Neural progenitor cell (in vitro differentiated cells): Measurements from ENCODE around the gene TMEM178B. TPM values are rescaled to one million over a fixed set of nuclear protein-coding genes. Genes with fewer than 3 reads are reported as not detected.

ENCODE experiments used
- DNase-seq: peaks from one replicate; pipeline ENCODE4 v3.0.0-alpha.2; 2016; ENCODE audit warnings: low spot score
- H2AFZ ChIP-seq: fragments of 200-600 bp; sonication (generic); replicated peaks from 2 replicates; pipeline ENCODE4 v1.6.1; 2016; ENCODE audit warnings: antibody characterized with exemption
- H3F3A ChIP-seq: fragments of 200-600 bp; sonication (generic); 2 replicates; pipeline ENCODE4 v1.6.1; 2016; ENCODE audit warnings: antibody characterized with exemption, low read depth
- H3K27ac ChIP-seq: fragments of 200-600 bp; sonication (generic); 2 replicates; pipeline ENCODE4 v1.5.1; 2016; ENCODE audit warnings: mild to moderate bottlenecking
- H3K27me3 ChIP-seq: fragments of 200-600 bp; sonication (generic); 2 replicates; pipeline ENCODE4 v1.6.1; 2016; ENCODE audit warnings: mild to moderate bottlenecking, moderate library complexity
- H3K36me3 ChIP-seq: fragments of 200-600 bp; sonication (generic); 2 replicates; pipeline ENCODE4 v1.5.1; 2016
- H3K4me1 ChIP-seq: fragments of 200-600 bp; sonication (generic); 2 replicates; pipeline ENCODE4 v1.6.1; 2016; ENCODE audit warnings: mixed run types
- H3K4me2 ChIP-seq: fragments of 200-600 bp; sonication (generic); 2 replicates; pipeline ENCODE4 v1.6.1; 2016
- H3K4me3 ChIP-seq: fragments of 200-600 bp; sonication (generic); 2 replicates; pipeline ENCODE4 v1.5.1; 2016
- H3K79me2 ChIP-seq: fragments of 200-600 bp; sonication (generic); 2 replicates; pipeline ENCODE4 v1.6.1; 2016; ENCODE audit warnings: low read depth
- H3K9ac ChIP-seq: fragments of 200-600 bp; sonication (generic); 2 replicates; pipeline ENCODE4 v1.6.1; 2016
- H3K9me3 ChIP-seq: fragments of 200-600 bp; sonication (generic); 2 replicates; pipeline ENCODE4 v1.5.1; 2016; ENCODE audit warnings: low read depth
- H4K20me1 ChIP-seq: fragments of 200-600 bp; sonication (generic); 2 replicates; pipeline ENCODE4 v1.6.1; 2016; ENCODE audit warnings: low read depth
- H3K27ac Mint-ChIP-seq: 3 replicates; pipeline ENCODE4 v1.8.0; 2021; ENCODE audit warnings: mixed read lengths
- H3K27me3 Mint-ChIP-seq: 2 replicates; pipeline ENCODE4 v1.8.0; 2022; ENCODE audit warnings: low read depth, mild to moderate bottlenecking, inconsistent platforms, moderate library complexity, mixed read lengths; ENCODE audit not compliant: insufficient read depth
- H3K36me3 Mint-ChIP-seq: 3 replicates; pipeline ENCODE4 v1.8.0; 2021; ENCODE audit warnings: mixed read lengths
- H3K4me1 Mint-ChIP-seq: 3 replicates; pipeline ENCODE4 v1.8.0; 2021; ENCODE audit warnings: mixed read lengths
- H3K4me3 Mint-ChIP-seq: 3 replicates; pipeline ENCODE4 v1.8.0; 2021; ENCODE audit warnings: mild to moderate bottlenecking, moderate library complexity, mixed read lengths
- H3K9me3 Mint-ChIP-seq: 3 replicates; pipeline ENCODE4 v1.8.0; 2020; ENCODE audit warnings: mixed read lengths
- EZH2 ChIP-seq: fragments of 200-600 bp; sonication (generic); IDR thresholded peaks from 2 replicates; pipeline ENCODE4 v1.6.1; 2017; ENCODE audit warnings: antibody characterized with exemption, mild to moderate bottlenecking, moderate library complexity
- EZH2phosphoT487 ChIP-seq: fragments of 200-600 bp; sonication (generic); IDR thresholded peaks from 2 replicates; pipeline ENCODE4 v1.6.1; 2017; ENCODE audit warnings: antibody characterized with exemption
- total RNA-seq: library from RNA; depleted of rRNA; stranded (reverse); fragments of >200 nt; gene quantifications from 2 replicates; pipeline ENCODE4 v1.2.3, GENCODE V29; 2015; ENCODE audit warnings: low replicate concordance
- TF ChIP-seq, protein P1 (sequence below): fragments of 200-600 bp; sonication (generic); IDR thresholded peaks from 2 replicates; pipeline ENCODE4 v1.5.1; 2017; ENCODE audit warnings: antibody characterized with exemption, mild to moderate bottlenecking

Gene TMEM178B
- total RNA-seq, 1 donor from 2014 or later: 2.9 TPM

DNA sequence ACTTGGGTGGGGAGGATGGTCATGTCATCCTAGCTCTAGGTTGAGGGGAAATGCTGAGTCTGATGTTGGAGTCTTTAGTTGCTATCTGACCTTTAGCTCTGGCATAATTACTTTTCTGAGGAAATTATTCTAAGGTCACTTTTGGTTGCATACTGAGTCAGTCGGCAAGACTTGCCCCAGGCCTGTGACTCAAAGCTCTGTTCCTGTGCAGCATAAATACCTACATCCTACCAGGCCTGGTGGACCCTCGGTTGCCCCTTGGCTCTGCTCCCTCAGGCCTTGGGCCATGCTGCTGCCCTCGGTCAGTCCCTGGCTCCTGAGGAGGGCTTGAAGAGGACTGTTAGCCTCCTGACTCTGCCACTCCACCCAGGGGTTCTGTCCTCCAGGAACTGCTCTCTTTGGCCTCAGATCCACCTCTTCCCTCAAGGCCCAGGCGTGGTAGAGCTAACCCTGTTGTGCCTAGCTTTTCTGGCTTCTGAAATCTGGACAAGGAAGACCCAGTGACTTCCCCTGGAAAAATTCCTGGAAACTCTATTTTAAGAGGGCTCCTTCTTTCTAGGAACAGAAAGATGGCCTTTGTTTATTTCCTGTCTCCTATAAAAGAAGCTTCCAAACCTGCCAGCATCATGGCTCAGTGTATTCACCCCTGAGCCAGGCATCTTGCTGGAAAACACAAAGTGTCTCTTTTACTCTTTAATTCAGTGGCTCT lies 71.2 kb downstream of the TMEM178B start:
- no peaks in the 10 kb centered on the region for H3K79me2 ChIP-seq
- peaks cover 6% of the 10 kb centered on the region for H3K9me3 Mint-ChIP-seq
- no peak overlapping the region for H3K4me3 ChIP-seq
- H3K36me3 ChIP-seq: no peaks in the 10 kb centered on the region
- no peaks in the 10 kb centered on the region for H3K9me3 ChIP-seq
- no peak overlapping the region for H3K27ac ChIP-seq
- TF ChIP-seq EZH2 (no peak), EZH2phosphoT487 (no peak)
- TF ChIP-seq, protein P1, sequence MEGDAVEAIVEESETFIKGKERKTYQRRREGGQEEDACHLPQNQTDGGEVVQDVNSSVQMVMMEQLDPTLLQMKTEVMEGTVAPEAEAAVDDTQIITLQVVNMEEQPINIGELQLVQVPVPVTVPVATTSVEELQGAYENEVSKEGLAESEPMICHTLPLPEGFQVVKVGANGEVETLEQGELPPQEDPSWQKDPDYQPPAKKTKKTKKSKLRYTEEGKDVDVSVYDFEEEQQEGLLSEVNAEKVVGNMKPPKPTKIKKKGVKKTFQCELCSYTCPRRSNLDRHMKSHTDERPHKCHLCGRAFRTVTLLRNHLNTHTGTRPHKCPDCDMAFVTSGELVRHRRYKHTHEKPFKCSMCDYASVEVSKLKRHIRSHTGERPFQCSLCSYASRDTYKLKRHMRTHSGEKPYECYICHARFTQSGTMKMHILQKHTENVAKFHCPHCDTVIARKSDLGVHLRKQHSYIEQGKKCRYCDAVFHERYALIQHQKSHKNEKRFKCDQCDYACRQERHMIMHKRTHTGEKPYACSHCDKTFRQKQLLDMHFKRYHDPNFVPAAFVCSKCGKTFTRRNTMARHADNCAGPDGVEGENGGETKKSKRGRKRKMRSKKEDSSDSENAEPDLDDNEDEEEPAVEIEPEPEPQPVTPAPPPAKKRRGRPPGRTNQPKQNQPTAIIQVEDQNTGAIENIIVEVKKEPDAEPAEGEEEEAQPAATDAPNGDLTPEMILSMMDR: no peak
- H3K9ac ChIP-seq: no peak overlapping the region
- no peak overlapping the region for H2AFZ ChIP-seq
- no peaks in the 10 kb centered on the region for H4K20me1 ChIP-seq
- no peaks in the 10 kb centered on the region for H3K27me3 ChIP-seq
- no peaks in the 10 kb centered on the region for H3F3A ChIP-seq
- H3K36me3 Mint-ChIP-seq: no peaks in the 10 kb centered on the region
- peaks cover 2% of the 10 kb centered on the region for H3K27me3 Mint-ChIP-seq
- no peak overlapping the region for H3K4me3 Mint-ChIP-seq
- peaks cover 6% of the 10 kb centered on the region for H3K4me1 ChIP-seq
- H3K27ac Mint-ChIP-seq: no peak overlapping the region
- no peak overlapping the region for H3K4me2 ChIP-seq
- DNase-seq: no peak
- no peaks in the 10 kb centered on the region for H3K4me1 Mint-ChIP-seq

DNA sequence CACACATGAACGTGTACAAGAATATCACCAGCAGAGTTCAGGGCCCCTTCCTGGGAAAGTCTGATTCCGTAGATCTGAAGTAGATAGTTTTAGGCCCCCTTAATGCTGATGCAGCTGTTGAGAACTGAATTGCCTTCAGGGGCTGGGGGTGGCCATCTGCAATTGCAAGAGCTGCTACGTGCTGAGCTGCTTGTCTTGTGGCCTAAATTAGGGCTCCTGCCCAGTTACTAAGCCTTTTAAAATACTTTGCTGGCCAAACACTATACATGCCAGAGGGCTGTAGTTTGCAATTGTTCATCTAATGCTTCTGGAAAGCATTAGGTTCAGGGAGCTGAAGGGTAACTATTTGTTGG lies 71.7 kb downstream of the TMEM178B start:
- Histone ChIP-seq H3K9me3 (no peaks in the 10 kb centered on the region), H3K9ac (no peak overlapping the region), H3K79me2 (no peaks in the 10 kb centered on the region), H3K27me3 (no peaks in the 10 kb centered on the region), H3K4me1 (peaks cover 6% of the 10 kb centered on the region), H3K4me2 (no peak overlapping the region), H2AFZ (no peak overlapping the region), H4K20me1 (no peaks in the 10 kb centered on the region), H3F3A (no peaks in the 10 kb centered on the region), H3K4me3 (no peak overlapping the region), H3K36me3 (no peaks in the 10 kb centered on the region), H3K27ac (no peak overlapping the region)
- Mint-ChIP-seq H3K4me1 (no peaks in the 10 kb centered on the region), H3K27me3 (peaks cover 2% of the 10 kb centered on the region), H3K27ac (no peak overlapping the region), H3K4me3 (no peak overlapping the region), H3K36me3 (no peaks in the 10 kb centered on the region), H3K9me3 (peaks cover 6% of the 10 kb centered on the region)
- no peak for DNase-seq
- TF ChIP-seq, protein P1: no peak
- TF ChIP-seq EZH2 (no peak), EZH2phosphoT487 (no peak)

DNA sequence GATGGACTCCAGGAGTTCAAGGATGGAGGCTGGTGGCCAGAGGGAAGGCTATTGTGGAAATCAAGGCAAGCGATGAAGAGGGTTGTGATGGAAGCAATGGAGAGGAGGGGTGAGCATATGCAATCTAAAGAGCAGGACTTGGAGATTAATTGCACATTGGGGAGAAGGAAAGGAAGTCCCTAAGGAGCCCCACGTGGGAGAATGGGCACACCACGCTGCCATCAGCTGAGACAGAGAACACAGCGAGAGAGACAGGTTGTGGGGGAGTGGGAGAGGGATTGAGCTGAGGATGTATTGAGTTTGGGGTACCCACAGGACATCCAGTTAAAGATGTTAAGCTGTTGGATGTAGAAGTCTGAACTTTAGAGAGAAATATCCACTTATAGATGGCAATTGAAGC lies 73.6 kb downstream of the TMEM178B start:
- Histone ChIP-seq H3K27ac (no peak overlapping the region), H3K4me3 (no peak overlapping the region), H3F3A (no peaks in the 10 kb centered on the region), H4K20me1 (no peaks in the 10 kb centered on the region), H3K9ac (no peak overlapping the region), H3K27me3 (no peaks in the 10 kb centered on the region), H2AFZ (no peak overlapping the region), H3K4me1 (peaks cover 6% of the 10 kb centered on the region), H3K9me3 (no peaks in the 10 kb centered on the region), H3K79me2 (no peaks in the 10 kb centered on the region), H3K4me2 (no peak overlapping the region), H3K36me3 (no peaks in the 10 kb centered on the region)
- TF ChIP-seq EZH2 (no peak), EZH2phosphoT487 (no peak)
- TF ChIP-seq, protein P1: no peak
- H3K9me3 Mint-ChIP-seq: peaks cover 6% of the 10 kb centered on the region
- H3K27ac Mint-ChIP-seq: no peak overlapping the region
- no peak for DNase-seq
- H3K4me1 Mint-ChIP-seq: no peaks in the 10 kb centered on the region
- peaks cover 4% of the 10 kb centered on the region for H3K27me3 Mint-ChIP-seq
- H3K4me3 Mint-ChIP-seq: no peak overlapping the region
- H3K36me3 Mint-ChIP-seq: no peaks in the 10 kb centered on the region
